ENCODE results near the gene FOXD3.

FOXD3 gene

DNA sequence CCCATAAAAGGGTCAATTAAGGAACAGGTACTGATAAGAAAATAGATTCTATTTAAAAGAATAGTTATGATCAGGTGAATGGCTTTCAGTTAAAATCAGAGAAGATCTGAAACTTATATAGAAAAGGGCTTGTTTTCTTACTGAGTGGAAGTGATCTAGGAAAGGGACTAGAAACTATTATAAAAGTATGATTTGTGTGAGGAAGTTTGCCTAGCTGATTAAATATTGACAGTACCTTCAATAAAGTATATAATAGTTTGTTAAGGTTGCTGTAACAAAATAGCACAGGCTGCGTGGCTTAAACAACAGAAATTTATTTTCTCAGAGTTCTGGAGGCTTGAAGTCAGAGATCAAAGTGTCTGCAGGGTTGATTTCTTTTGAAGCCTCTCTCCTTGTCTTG lies 39.7 kb downstream of the FOXD3 start:
- no peak for TF ChIP-seq MYC (IDR thresholded peaks at IDR 0.05; ENCODE audit: low read depth, low read length)
- TF ChIP-seq POLR2A (IDR thresholded peaks at IDR 0.05; ENCODE audit: extremely low read depth, insufficient read length), result no peak
- TF ChIP-seq, protein P1, sequence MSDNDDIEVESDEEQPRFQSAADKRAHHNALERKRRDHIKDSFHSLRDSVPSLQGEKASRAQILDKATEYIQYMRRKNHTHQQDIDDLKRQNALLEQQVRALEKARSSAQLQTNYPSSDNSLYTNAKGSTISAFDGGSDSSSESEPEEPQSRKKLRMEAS (IDR thresholded peaks at IDR 0.05; ENCODE audit: low read depth, low read length), result no peak
- TF ChIP-seq, protein P2, sequence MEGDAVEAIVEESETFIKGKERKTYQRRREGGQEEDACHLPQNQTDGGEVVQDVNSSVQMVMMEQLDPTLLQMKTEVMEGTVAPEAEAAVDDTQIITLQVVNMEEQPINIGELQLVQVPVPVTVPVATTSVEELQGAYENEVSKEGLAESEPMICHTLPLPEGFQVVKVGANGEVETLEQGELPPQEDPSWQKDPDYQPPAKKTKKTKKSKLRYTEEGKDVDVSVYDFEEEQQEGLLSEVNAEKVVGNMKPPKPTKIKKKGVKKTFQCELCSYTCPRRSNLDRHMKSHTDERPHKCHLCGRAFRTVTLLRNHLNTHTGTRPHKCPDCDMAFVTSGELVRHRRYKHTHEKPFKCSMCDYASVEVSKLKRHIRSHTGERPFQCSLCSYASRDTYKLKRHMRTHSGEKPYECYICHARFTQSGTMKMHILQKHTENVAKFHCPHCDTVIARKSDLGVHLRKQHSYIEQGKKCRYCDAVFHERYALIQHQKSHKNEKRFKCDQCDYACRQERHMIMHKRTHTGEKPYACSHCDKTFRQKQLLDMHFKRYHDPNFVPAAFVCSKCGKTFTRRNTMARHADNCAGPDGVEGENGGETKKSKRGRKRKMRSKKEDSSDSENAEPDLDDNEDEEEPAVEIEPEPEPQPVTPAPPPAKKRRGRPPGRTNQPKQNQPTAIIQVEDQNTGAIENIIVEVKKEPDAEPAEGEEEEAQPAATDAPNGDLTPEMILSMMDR (IDR thresholded peaks at IDR 0.05; ENCODE audit: low read depth, low read length), result no peak
- no peak overlapping the region for H3K4me3 ChIP-seq (ENCODE audit: low read depth, low read length)
- no peak for DNase-seq (ENCODE audit: low read depth)

DNA sequence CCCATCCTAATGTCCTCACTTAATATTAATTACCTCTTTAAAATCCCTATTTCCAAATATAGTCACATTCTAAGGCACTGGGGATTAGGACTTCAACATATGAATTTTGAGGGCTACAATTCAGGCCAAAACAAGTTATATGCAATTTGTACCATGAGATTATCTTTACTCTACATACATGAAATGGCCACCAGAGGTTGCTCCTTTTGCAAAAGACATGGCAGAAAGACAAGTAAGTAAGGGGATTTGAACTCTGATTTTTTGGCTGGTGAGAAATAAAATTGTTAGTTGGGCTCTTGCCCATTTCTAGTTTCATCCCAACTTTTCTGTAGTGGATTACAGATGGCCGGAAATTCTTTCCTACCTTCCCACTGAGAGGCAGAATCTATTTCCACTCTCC lies 40.2 kb downstream of the FOXD3 start:
- TF ChIP-seq POLR2A (IDR thresholded peaks at IDR 0.05; ENCODE audit: extremely low read depth, insufficient read length), result no peak
- TF ChIP-seq MYC (IDR thresholded peaks at IDR 0.05; ENCODE audit: low read depth, low read length), result no peak
- TF ChIP-seq, protein P1 (IDR thresholded peaks at IDR 0.05; ENCODE audit: low read depth, low read length), result no peak
- TF ChIP-seq, protein P2 (IDR thresholded peaks at IDR 0.05; ENCODE audit: low read depth, low read length), result no peak
- DNase-seq (ENCODE audit: low read depth), result no peak
- H3K4me3 ChIP-seq (ENCODE audit: low read depth, low read length), result no peak overlapping the region

DNA sequence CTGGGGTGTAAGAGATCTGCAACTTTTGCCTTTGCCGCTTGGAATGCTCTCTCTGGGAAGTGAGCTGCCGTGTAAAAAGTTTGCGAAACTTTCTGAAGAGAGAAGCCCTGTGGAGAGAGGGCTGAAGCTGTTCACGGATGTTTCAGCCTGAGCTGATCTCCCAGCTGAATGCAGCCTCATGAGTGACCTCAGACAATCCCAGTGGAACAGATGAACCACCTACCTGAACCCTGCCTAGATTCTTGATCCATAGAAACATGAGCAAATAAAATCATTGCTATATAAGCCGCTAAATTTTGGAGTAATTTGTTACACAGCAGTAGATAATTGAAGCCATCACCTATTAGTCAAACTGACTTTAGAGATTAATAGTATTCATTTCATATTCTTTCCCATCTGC lies 40.6 kb downstream of the FOXD3 start:
- no peak overlapping the region for H3K4me3 ChIP-seq (ENCODE audit: low read depth, low read length)
- no peak for DNase-seq (ENCODE audit: low read depth)
- TF ChIP-seq, protein P1 (IDR thresholded peaks at IDR 0.05; ENCODE audit: low read depth, low read length), result no peak
- TF ChIP-seq, protein P2 (IDR thresholded peaks at IDR 0.05; ENCODE audit: low read depth, low read length), result no peak
- no peak for TF ChIP-seq MYC (IDR thresholded peaks at IDR 0.05; ENCODE audit: low read depth, low read length)
- no peak for TF ChIP-seq POLR2A (IDR thresholded peaks at IDR 0.05; ENCODE audit: extremely low read depth, insufficient read length)

DNA sequence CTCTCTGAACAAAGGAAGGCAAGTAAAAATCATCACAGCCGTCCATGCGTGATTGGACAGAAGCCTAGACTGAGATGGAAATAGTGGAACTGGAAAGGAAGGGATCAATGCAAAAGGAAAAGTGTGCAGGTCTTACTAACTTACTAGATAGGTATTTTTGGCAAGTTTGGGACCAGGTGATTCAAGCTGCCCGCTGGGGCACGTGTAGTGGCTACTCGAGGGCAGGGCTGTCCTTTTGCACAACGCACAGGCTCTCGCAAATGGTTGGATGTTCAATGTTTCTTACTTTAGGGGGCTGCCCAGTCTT lies 44.5 kb downstream of the FOXD3 start:
- no peak for DNase-seq (ENCODE audit: low read depth)
- TF ChIP-seq, protein P1 (IDR thresholded peaks at IDR 0.05; ENCODE audit: low read depth, low read length), result no peak
- peak overlapping the region; percentile 53 for H3K4me3 ChIP-seq (ENCODE audit: low read depth, low read length)

DNA sequence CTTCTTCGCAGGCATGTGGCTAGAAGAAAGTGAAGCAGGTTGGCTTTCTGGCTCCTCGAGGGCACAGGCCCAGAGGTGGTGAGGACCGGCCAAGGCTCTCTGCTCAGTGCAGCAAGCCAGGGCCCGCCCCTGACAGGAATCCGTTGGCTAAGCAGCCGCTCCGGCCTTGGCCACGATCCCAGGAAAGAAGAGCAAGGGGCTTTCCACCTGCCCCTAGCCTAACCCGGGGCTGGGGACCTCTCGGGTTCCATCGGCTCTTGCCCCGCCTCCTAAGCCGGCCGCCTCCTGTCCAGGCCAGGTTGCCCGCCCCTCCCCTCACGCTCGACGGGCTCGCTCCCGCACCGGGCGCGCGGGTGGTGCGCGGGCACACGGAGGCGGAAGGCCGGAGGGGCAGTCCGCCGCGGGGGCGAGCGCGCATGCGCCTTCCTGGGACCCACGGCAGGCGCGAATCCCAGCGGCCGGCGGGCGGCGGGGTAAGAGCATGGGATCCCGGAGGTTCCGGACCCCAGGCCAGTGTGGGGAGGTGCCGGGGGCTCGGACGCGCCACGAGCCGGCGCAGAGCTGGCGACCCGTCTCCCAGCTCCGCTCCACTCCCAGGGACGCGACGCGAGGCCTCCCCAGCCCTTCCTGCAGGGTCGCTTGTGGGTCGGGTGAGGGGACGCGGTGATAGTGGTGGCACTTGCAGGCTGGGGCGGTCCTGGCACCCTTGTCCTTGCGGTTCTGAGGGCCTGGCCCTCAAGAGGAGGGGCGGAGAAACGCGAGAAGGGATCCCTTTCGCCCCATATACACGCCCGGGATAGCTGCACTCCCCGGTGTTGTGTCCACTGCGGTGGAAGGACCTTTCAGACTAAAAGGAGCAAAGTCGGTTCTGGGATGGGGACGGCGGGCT lies 45.1 kb downstream of the FOXD3 start, which contains the start of gene ALG6:
TSS of gene ALG6 (plus strand) at position 413 of the 889 bp plus-strand sequence. CDS start 3,351 bp downstream, outside the sequence.
- peak; percentile 94 for TF ChIP-seq POLR2A (IDR thresholded peaks at IDR 0.05; ENCODE audit: extremely low read depth, insufficient read length)
- TF ChIP-seq, protein P2 (IDR thresholded peaks at IDR 0.05; ENCODE audit: low read depth, low read length), result no peak
- H3K4me3 ChIP-seq (ENCODE audit: low read depth, low read length), result peak within 1 kb of the TSS; percentile 89
- DNase-seq (ENCODE audit: low read depth), result peak; percentile 94

DNA sequence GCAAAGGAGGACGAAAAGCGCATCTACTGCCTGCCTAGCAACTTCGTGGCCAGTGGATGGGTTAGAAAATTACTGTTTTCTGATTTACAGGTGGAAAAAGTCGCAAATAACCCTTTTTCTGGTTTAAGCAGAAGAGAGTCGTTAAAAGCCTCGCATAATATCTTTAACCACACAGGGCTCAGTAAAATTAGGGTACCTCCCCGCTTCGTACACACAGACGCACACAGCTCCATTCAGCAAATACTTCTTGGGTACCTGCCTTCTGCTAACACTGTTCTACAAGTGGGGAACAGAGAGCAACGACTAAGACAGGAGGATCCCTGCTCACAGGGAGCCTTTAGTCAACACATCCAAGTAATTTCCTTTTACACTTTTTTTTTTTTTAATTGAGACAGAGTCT lies 45.8 kb downstream of the FOXD3 start:
- peak overlapping the region; percentile 89 for H3K4me3 ChIP-seq (ENCODE audit: low read depth, low read length)
- DNase-seq (ENCODE audit: low read depth), result peak; percentile 34
- TF ChIP-seq, protein P2 (IDR thresholded peaks at IDR 0.05; ENCODE audit: low read depth, low read length), result no peak
- TF ChIP-seq POLR2A (IDR thresholded peaks at IDR 0.05; ENCODE audit: extremely low read depth, insufficient read length), result no peak
- TF ChIP-seq, protein P1 (IDR thresholded peaks at IDR 0.05; ENCODE audit: low read depth, low read length), result no peak
- TF ChIP-seq MYC (IDR thresholded peaks at IDR 0.05; ENCODE audit: low read depth, low read length), result no peak
